ENCODE data around the gene CEBPZOS.

Gene CEBPZOS

GRCh38 chr2:37232131-37232933 lies 36.0 kb downstream of the CEBPZOS start:
- DNase-seq (ENCODE audit: low read depth), result no peak

GRCh38 chr2:37243435-37243834 lies 47.1 kb downstream of the CEBPZOS start:
- DNase-seq (ENCODE audit: low read depth), result no peak

GRCh38 chr2:37244017-37244416 lies 47.7 kb downstream of the CEBPZOS start:
- DNase-seq (ENCODE audit: low read depth), result no peak

- DNase-seq (ENCODE audit: low read depth), result no peak
Observed at GRCh38 chr2:37244755-37245154, 48.5 kb downstream of the CEBPZOS start.

GRCh38 chr2:37246205-37246604 lies 49.9 kb downstream of the CEBPZOS start:
- no peak for DNase-seq (ENCODE audit: low read depth)

- no peak for DNase-seq (ENCODE audit: low read depth)
Observed at GRCh38 chr2:37250869-37251740, 54.8 kb downstream of the CEBPZOS start.

Data from activated T-helper 9 cell treated with anti-CD3 and anti-CD28 coated beads, Interleukin-2, amount 50 U/mL, for 16 hours (primary cell).